GM18499 (cell line): ENCODE measurements around the gene PAFAH1B1.
"Not testable (repeated sequence)": the region's sequence is repeated elsewhere in the genome, so short reads cannot be mapped to it uniquely, and the experiment has no call there.

Experiments
- ATAC-seq: cut with Tn5 transposase; IDR thresholded peaks from one replicate; pipeline ENCODE4 v1.9.1; 2021; ENCODE audit warnings: moderate number of reproducible peaks; ENCODE audit not compliant: insufficient read depth, unreplicated experiment

The PAFAH1B1 gene

GRCh38 chr17:2592971-2593820 is at the start of gene PAFAH1B1:
PAFAH1B1 (plus strand) TSS chr17:2593654; CDS start chr17:2638289, 44,635 bp downstream.
- no peak for ATAC-seq

GRCh38 chr17:2545393-2545792 is 48.1 kb upstream of the PAFAH1B1 start:
- ATAC-seq, result no peak

GRCh38 chr17:2547176-2547575 is 46.3 kb upstream of the PAFAH1B1 start:
- ATAC-seq, result no peak

- not testable (repeated sequence) for ATAC-seq
These were observed 45.4 kb upstream of the PAFAH1B1 start for GRCh38 chr17:2548026-2548425.

- ATAC-seq, result no peak
These were observed 43.9 kb upstream of the PAFAH1B1 start for GRCh38 chr17:2549392-2550211.

- ATAC-seq, result no peak
These were observed 42.0 kb upstream of the PAFAH1B1 start for GRCh38 chr17:2551493-2551892.

DNA sequence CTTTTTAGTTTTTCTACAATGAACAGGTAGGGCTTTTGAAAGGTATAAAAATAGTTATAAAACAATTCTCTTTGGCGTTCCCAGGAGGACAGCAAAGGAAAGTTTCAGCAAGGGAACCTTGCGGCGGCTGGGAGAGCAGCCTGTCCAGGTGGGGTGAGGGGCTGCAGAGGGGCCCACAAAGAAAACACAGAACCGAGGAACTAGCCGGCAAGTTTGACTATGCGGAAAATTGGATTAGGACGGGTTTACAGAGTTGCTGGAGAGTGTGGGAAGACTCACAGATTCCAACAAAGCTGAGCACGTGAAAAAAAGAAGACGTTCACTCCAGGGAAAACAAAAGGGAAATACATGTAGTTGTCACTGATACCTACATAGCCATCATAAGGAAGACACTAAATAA is 41.5 kb upstream of the PAFAH1B1 start:
- ATAC-seq, result no peak

DNA sequence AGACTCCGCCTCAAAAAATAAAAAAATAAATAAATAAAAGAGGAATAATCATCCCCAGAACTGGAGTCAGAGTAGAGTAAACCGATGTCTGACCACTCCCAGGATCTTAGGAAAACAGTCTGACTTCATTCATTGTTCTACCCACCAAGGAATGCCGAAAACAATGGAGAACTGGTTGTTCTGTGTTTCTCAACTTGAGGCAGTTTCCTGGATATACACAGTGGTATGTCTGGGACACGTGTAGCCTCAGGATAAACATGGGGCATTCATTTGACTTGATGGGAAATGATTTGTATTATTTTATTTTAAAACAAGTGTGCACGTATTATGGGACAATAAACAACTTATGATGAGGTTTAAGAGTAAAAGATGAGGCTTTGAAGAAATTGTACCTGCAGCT is 32.8 kb upstream of the PAFAH1B1 start:
- no peak for ATAC-seq

- no peak for ATAC-seq
These were observed 31.1 kb upstream of the PAFAH1B1 start for GRCh38 chr17:2562162-2562858.

DNA sequence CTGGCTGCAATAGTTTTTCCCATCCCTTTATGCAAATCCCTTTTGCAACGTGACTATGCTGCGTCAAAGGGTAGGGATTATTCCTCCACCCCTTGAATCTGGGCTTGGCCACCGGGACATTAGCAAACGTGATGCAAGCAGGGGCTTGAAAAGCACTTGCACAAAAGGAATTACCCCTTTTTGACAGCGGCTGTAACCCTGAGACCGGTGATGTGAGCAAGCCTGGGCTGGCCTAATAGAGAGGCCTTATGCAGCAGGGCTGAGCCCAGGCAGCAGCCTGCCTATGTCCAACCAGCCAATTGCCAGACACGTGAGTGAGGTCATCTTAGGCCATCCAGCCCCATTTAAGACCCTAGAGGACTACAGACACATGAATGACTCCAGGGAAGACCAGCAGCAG is 30.4 kb upstream of the PAFAH1B1 start:
- no peak for ATAC-seq

GRCh38 chr17:2563543-2563942 is 29.9 kb upstream of the PAFAH1B1 start:
- no peak for ATAC-seq

DNA sequence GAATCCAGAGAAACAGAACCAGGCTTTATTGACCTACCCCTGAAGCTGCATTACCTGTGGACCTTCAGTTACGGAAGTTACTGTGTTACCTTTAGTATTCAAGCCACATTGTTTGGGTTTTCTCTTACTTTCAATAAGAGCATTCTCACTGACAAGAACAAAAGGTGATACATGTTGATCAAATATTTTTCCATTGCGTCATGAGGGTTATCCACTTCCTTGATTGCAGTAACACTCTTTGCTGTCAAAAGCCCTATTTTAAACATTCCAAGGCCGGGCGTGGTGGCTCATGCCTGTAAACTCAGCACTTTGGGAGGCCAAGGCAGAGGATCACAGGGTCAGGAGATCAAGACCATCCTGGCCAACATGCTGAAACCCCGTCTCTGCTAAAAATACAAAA is 28.6 kb upstream of the PAFAH1B1 start:
- no peak for ATAC-seq

- ATAC-seq, result no peak
These were observed 27.4 kb upstream of the PAFAH1B1 start for GRCh38 chr17:2566056-2566455.

DNA sequence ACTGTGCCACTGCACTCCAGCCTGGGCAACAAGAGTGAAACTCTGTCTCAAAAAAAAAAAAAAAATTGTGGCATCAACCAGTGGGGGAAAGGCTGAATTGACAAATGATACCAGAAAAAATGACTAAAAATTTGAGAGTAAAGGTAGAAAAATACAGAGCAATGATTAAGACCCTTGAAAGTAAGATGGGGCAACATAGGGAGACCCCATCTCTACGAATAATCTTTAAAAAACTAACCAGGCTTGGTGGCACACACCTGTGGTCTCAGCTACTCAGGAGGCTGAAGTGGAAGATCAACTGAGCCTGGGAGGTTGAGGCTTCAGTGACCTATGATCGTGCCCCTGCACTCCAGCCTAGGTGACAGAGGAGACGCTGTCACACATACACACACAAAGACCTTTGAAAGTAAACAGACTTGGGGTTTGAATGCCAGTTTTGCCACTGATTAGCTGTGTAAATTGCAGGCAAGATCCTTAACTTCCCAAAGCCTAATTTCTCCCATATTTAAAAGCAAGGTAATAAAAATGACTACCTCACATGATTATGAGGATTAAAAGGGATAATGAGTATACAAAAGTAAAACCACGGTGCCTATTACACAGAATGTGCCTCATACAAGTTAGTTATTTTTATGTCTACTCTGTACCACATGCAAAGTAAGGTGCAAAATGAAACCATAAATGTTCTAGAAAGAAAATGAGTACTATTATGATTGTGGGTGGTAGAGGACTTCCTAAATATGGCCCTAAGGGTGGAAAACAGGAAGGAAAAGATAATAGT is 21.7 kb upstream of the PAFAH1B1 start:
- no peak for ATAC-seq

- not testable (repeated sequence) for ATAC-seq
These were observed 21.2 kb upstream of the PAFAH1B1 start for GRCh38 chr17:2572304-2572609.

- ATAC-seq, result no peak
These were observed 13.3 kb upstream of the PAFAH1B1 start for GRCh38 chr17:2580151-2580550.

DNA sequence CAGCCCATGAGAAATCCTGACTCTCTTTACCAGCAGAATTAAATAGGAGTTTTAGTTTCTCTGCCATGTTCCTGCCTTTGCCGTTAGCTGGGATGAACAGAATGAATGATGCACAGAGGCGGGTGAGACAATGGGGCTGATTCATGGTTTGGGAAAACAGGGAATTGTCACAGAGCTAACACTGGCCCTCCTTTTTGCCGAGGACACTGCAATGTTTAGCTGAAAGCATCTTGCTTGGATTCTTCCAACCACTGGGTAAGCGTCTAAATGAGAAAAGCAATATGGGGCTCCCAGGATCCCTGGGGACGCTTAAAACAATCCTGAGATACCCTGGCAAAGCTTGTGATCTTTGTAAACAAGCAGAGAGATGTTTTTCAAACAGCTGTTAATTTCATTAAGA is 12.8 kb upstream of the PAFAH1B1 start:
- ATAC-seq, result no peak

DNA sequence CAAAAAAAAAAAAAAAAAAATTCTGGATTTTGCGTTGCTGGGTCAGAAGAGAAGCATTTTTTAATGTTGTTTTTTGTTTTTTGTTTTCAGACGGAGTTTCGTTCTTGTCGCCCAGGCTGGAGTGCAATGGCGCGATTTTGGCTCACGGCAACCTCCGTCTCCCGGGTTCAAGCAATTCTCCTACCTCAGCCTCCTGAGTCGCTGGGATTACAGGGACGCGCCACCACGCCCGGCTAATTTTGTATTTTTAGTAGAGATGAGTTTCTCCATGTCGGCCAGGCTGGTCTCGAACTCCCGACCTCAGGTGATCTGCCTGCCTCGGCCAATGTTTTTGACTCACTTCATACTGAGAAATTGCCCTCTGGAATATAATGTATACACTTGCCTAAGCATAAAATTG is 11.0 kb upstream of the PAFAH1B1 start:
- no peak for ATAC-seq

DNA sequence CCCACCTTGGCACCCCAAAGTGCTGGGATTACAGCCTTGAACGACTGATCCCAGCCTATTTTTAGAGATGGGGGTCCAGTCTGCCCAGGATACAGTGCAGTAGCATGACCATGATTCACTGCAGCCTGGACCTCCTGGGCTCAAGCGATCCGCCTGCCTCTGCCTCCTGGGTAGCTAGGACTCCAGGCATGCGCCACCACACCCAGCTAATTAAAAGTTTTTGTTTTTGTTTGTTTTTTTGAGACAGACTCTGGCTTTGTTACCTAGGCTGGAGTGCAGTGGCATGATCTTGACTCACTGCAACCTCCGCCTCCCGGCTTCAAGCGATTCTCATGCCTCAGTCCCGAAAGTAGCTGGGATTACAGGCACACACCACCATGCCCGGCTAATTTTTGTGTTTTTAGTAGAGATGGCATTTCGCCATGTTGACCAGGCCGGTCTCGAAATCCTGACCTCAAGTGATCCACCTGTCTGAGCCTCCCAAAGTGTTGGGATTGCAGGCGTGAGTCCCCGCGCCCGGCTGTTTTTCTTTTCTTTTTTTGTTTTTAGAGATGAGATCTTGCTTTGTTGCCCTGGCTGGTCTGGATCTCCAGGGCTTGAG is 2.3 kb upstream of the PAFAH1B1 start:
- ATAC-seq, result no peak
